ENCODE measurements around the gene LCOR.

DNA sequence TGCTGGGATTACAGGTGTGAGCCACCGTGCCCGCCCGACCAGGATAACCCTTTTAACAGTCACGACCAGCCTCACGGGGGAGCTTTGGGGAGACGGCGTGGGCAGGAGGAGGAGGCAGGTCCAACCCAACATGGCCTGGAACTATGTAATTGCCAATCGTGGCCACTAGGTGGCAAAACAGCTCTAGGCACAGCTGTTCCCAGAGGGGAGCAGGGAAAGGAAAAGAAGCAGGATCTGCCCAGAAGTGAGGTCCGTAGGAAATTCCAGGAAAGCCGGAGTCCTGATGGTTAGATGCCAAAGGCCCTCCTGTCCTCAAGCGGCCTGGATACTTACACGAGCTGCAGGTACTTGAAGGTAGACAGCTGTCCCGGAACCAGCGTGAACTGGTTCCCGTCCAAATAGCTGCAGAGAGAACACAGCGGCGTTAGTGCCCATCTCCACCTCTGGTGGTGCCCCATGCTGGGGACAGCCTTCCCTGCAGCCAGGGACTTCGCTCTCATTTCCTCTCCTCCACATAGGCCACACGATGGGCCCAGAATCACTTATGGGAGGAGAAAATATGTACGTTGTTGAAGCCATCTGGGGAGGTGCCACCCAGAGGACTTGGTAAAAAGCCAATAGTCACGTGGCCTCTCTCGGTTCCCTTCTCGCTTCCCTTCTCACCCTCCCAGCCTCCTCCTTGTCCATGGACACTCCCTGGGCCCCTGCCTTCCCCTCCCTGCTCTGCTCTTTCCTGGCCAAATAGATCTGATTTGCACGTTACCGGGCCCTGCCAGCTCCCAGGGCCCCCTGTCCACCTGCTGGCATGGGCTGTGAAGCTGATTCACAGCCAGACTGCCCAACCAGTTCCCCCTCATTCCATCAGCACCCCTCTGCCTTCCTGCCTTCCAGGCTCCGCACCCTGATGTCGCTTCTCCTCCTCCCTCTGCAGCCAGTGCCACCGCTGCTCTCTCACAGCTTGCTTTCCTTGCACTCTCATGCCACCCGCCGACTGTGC is 205.6 kb downstream of the LCOR start:
- no peak for TF ChIP-seq TAF1 (conservative IDR thresholded peaks at IDR 0.05)
- TF ChIP-seq, protein P1, sequence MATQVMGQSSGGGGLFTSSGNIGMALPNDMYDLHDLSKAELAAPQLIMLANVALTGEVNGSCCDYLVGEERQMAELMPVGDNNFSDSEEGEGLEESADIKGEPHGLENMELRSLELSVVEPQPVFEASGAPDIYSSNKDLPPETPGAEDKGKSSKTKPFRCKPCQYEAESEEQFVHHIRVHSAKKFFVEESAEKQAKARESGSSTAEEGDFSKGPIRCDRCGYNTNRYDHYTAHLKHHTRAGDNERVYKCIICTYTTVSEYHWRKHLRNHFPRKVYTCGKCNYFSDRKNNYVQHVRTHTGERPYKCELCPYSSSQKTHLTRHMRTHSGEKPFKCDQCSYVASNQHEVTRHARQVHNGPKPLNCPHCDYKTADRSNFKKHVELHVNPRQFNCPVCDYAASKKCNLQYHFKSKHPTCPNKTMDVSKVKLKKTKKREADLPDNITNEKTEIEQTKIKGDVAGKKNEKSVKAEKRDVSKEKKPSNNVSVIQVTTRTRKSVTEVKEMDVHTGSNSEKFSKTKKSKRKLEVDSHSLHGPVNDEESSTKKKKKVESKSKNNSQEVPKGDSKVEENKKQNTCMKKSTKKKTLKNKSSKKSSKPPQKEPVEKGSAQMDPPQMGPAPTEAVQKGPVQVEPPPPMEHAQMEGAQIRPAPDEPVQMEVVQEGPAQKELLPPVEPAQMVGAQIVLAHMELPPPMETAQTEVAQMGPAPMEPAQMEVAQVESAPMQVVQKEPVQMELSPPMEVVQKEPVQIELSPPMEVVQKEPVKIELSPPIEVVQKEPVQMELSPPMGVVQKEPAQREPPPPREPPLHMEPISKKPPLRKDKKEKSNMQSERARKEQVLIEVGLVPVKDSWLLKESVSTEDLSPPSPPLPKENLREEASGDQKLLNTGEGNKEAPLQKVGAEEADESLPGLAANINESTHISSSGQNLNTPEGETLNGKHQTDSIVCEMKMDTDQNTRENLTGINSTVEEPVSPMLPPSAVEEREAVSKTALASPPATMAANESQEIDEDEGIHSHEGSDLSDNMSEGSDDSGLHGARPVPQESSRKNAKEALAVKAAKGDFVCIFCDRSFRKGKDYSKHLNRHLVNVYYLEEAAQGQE (IDR thresholded peaks at IDR 0.05), result no peak
- TF ChIP-seq, protein P2, sequence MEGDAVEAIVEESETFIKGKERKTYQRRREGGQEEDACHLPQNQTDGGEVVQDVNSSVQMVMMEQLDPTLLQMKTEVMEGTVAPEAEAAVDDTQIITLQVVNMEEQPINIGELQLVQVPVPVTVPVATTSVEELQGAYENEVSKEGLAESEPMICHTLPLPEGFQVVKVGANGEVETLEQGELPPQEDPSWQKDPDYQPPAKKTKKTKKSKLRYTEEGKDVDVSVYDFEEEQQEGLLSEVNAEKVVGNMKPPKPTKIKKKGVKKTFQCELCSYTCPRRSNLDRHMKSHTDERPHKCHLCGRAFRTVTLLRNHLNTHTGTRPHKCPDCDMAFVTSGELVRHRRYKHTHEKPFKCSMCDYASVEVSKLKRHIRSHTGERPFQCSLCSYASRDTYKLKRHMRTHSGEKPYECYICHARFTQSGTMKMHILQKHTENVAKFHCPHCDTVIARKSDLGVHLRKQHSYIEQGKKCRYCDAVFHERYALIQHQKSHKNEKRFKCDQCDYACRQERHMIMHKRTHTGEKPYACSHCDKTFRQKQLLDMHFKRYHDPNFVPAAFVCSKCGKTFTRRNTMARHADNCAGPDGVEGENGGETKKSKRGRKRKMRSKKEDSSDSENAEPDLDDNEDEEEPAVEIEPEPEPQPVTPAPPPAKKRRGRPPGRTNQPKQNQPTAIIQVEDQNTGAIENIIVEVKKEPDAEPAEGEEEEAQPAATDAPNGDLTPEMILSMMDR (IDR thresholded peaks at IDR 0.05; ENCODE audit: low read depth, low read length, missing input control), result peak; percentile 85
- no peak for TF ChIP-seq NR2F2 (IDR thresholded peaks at IDR 0.05)
- TF ChIP-seq JUND (IDR thresholded peaks at IDR 0.05), result no peak
- peak; percentile 78 to 88 for TF ChIP-seq RAD21 (IDR thresholded peaks at IDR 0.05)
- TF ChIP-seq GABPA (IDR thresholded peaks at IDR 0.05 in 1 of 2, conservative IDR thresholded peaks at IDR 0.05 in 1 of 2), result no peak
